Lung (tissue), 12 donors: ENCODE measurements around the gene C16orf90. TPM values are rescaled to one million over a fixed set of nuclear protein-coding genes. Genes with fewer than 3 reads are reported as not detected.
"Not testable (repeated sequence)": the region's sequence is repeated elsewhere in the genome, so short reads cannot be mapped to it uniquely, and the experiment has no call there.

ENCODE experiments used
- ATAC-seq: fragments of 200-7000 bp; cut with Tn5 transposase; one replicate; pipeline ENCODE4 v1.9.1; 2020; ENCODE audit warnings: moderate number of reproducible peaks; ENCODE audit not compliant: insufficient read depth, low FRiP score
- DNase-seq, 3 donors: peaks; one replicate each; pipeline ENCODE4 v3.0.0-alpha.2; 2013 to 2017
- H3K27ac ChIP-seq, 2 donors: one replicate each; pipeline ENCODE4 v1.5.1; 2013; ENCODE audit warnings: mild to moderate bottlenecking in 2 of 2, moderate library complexity in 2 of 2, control low read depth in 1 of 2, inconsistent platforms in 1 of 2, low read depth in 1 of 2, low read length in 1 of 2
- H3K27me3 ChIP-seq, 3 donors: one replicate each; pipeline ENCODE4 v1.5.1; 2013; ENCODE audit warnings: low read length in 2 of 3; ENCODE audit not compliant: control insufficient read depth in 3 of 3, insufficient read depth in 3 of 3
- H3K36me3 ChIP-seq, 4 donors: one replicate each; pipeline ENCODE4 v1.5.1; 2013; ENCODE audit warnings: low read length in 4 of 4, mild to moderate bottlenecking in 1 of 4, moderate library complexity in 1 of 4; ENCODE audit not compliant: control insufficient read depth in 4 of 4, insufficient read depth in 4 of 4
- H3K4me1 ChIP-seq, 5 donors: one replicate each; pipeline ENCODE4 v1.5.1; 2013; ENCODE audit warnings: low read length in 5 of 5, mild to moderate bottlenecking in 2 of 5, moderate library complexity in 1 of 5; ENCODE audit not compliant: control insufficient read depth in 5 of 5, insufficient read depth in 5 of 5
- H3K4me3 ChIP-seq: one replicate; pipeline ENCODE4 v1.5.1; 2013; ENCODE audit warnings: mild to moderate bottlenecking, control low read depth, moderate library complexity
- H3K9ac ChIP-seq, 2 donors: one replicate each; pipeline ENCODE4 v1.5.1; 2013; ENCODE audit warnings: low read length in 2 of 2, control low read depth in 1 of 2; ENCODE audit not compliant: insufficient read depth in 1 of 2
- H3K9me3 ChIP-seq, 4 donors: one replicate each; pipeline ENCODE4 v1.5.1; 2013; ENCODE audit warnings: low read length in 3 of 4, mild to moderate bottlenecking in 1 of 4, moderate library complexity in 1 of 4; ENCODE audit not compliant: control insufficient read depth in 4 of 4, insufficient read depth in 3 of 4
- WGBS, 2 donors: extraction: QIAGEN DNeasy Blood & Tissue Kit; methylation state at CpG; one replicate each; pipeline ENCODE4 v1.1.7; 2013; 5-methylcytosine and 5-hydroxymethylcytosine counted together
- polyA plus RNA-seq, 2 donors: library from polyadenylated mRNA; stranded (reverse); fragments of 200-250 nt; gene quantifications; one replicate each; pipeline ENCODE4 v1.2.1, GENCODE V29; 2013
- total RNA-seq, 2 donors: library from RNA; depleted of rRNA in 1 of 2; stranded (reverse); fragments of >200 nt in 1 of 2; gene quantifications; one replicate each; pipeline ENCODE4 v1.2.1, GENCODE V29; 2014 to 2021
- TF ChIP-seq, protein P1 (sequence below): IDR thresholded peaks from 2 replicates; pipeline ENCODE4 v1.5.1; 2012; ENCODE audit warnings: mild to moderate bottlenecking; ENCODE audit errors: control extremely low read depth, extremely low read depth
- donor health status: control.
- donor health status: control.
- donor health status: Bipolar disorder and iron deficiency.
- donor health status: healthy.
- donor health status: DM: yes; HTN: yes; CAD: no.

The C16orf90 gene
- total and polyA plus RNA-seq, 4 donors, result not detected

DNA sequence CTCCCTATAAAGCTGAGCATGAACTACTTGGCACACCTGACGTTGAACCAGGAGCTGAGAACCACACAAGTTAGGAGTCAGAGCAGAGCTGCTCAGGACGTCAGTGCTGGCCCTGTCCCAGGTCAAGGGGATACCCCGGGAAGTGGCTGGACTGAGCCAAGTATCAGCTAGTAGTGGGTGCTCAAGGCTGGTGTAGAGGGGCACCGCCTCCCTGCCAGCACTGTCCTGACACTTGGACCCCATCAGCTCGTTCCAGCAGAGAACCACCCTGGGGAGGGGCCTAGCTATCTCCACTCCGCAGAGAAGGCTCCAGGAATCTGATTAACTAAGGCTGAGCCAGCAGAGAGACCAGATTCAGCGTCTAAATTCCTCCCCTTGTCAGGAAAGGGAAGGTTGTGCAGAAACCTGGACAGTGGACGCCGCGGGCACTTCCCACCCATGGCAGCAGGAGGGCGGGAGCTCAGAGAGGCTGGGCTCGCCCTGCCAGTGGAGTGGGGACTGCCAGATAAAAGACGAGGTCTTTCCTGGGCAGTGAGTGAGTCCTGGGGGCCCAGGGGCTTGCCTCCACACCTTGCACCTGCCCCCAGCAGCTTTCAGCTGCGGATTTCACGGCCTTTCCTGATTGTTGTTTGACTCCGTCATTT lies 21.0 kb downstream of the C16orf90 start:
- Histone ChIP-seq H3K4me1 (peaks cover 0 to 11% (median 0%) of the 10 kb centered on the region in 5 donors), H3K27me3 (no peaks in the 10 kb centered on the region), H3K36me3 (peaks cover 0 to 15% (median 3%) of the 10 kb centered on the region in 4 donors), H3K9ac (no peak overlapping the region), H3K9me3 (no peaks in the 10 kb centered on the region), H3K4me3 (no peak overlapping the region), H3K27ac (no peak overlapping the region)
- TF ChIP-seq, protein P1, sequence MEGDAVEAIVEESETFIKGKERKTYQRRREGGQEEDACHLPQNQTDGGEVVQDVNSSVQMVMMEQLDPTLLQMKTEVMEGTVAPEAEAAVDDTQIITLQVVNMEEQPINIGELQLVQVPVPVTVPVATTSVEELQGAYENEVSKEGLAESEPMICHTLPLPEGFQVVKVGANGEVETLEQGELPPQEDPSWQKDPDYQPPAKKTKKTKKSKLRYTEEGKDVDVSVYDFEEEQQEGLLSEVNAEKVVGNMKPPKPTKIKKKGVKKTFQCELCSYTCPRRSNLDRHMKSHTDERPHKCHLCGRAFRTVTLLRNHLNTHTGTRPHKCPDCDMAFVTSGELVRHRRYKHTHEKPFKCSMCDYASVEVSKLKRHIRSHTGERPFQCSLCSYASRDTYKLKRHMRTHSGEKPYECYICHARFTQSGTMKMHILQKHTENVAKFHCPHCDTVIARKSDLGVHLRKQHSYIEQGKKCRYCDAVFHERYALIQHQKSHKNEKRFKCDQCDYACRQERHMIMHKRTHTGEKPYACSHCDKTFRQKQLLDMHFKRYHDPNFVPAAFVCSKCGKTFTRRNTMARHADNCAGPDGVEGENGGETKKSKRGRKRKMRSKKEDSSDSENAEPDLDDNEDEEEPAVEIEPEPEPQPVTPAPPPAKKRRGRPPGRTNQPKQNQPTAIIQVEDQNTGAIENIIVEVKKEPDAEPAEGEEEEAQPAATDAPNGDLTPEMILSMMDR, result no peak
- DNase-seq (no peak), ATAC-seq (no peak)
- 74 to 85% methylated on average over 16 of the region's 16 CpGs for WGBS, 2 donors

DNA sequence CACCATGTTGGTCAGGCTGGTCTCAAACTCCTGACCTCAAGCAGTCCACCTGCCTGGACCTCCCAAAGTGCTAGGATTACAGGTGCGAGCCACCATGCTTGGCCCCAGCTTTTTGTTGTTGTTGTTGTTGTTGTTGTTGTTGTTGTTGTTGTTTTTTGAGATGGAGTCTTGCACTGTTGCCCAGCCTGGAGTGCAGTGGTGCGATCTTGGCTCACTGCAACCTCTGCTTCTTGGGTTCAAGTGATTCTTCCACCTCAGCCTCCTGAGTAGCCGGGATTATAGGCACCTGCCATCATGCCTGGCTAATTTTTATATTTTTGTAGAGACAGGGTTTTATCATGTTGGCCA lies 21.7 kb downstream of the C16orf90 start:
- Histone ChIP-seq H3K4me1 (peaks cover 0 to 11% (median 0%) of the 10 kb centered on the region in 5 donors), H3K36me3 (peaks cover 0 to 15% (median under 1%) of the 10 kb centered on the region in 4 donors)
- H3K4me3 ChIP-seq, H3K9ac ChIP-seq, H3K9me3 ChIP-seq, H3K27ac ChIP-seq, H3K27me3 ChIP-seq, ATAC-seq, DNase-seq: not testable (repeated sequence)
- WGBS, 2 donors, result 73 to 86% methylated on average over 3 of the region's 3 CpGs

DNA sequence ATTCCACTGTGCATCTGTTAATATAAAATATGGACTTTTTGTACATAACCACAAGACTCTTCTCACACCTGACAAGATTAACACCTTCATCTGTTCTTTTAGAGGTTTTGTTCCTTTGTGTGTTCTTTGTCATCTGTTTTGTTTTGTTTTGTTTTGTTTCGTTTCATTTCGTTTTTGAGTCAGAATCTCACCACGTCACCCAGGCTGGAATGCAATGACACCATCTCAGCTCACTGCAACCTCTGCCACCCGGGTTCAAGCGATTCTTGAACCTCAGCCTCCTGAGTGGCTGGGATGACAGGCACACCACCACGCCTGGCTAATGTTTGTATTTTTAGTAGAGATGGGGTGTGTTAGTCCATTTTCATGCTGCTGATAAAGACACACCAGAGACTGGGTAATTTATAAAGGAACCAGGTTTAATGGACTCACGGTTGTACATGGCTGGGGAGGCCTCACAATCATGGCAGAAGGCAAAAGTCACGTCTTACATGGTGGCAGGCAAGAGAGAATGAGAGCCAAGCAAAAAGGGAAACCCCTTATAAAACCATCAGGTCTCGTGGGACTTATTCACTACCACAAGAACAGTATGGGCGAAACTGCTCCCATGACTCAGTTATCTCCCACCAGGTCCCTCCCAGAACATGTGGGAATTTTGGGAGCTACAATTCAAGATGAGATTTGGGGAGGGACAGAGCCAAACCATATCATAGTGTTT lies 22.3 kb downstream of the C16orf90 start:
- DNase-seq (no peak), ATAC-seq (no peak)
- Histone ChIP-seq H3K4me3 (no peak overlapping the region), H3K36me3 (peaks cover 0 to 15% (median 0%) of the 10 kb centered on the region in 4 donors), H3K27ac (no peak overlapping the region), H3K9ac (no peak overlapping the region), H3K4me1 (peaks cover 0 to 13% (median 0%) of the 10 kb centered on the region in 5 donors), H3K27me3 (no peaks in the 10 kb centered on the region), H3K9me3 (no peaks in the 10 kb centered on the region)
- TF ChIP-seq, protein P1, result no peak
- 88 to 92% methylated on average over 10 of the region's 10 CpGs for WGBS, 2 donors

DNA sequence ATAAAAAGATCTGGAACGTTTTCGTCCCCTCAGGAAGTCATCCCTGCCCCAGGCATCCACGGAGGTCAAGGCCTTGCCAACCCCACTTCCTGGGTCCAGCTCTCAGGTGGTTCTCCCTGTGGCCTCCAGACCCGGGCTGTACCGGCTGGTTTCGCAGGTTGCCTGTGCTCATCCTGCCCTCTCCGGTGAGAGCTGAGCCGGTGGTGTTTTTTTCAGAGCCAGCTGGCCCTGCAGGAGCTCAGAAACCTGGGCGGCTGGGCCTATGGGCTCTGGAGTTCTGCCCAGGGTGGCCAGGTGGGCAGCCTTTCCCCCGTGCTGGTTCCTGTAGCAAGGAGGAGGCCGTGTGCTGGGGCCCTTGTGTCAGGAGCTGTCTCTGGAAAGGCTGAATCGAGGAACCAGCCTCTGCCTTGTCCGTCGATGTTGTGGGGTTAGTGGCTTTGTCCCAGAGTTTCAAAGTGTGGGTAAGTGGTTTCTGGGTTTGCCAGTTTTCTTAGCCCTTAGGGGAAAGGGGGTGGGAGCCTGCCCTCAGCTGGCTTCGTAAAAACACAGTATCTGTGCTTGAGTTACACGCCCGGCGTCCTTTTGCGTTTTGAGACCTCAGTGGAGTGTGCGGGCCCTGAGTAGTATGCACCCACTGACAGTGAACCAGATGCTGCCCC lies 23.6 kb downstream of the C16orf90 start:
- H3K27ac ChIP-seq, result no peak overlapping the region
- no peaks in the 10 kb centered on the region for H3K27me3 ChIP-seq
- TF ChIP-seq, protein P1, result no peak
- no peak for DNase-seq
- no peak overlapping the region for H3K4me3 ChIP-seq
- peaks cover 0 to 19% (median 0%) of the 10 kb centered on the region in 5 donors for H3K4me1 ChIP-seq
- peaks cover 0 to 16% (median 0%) of the 10 kb centered on the region in 4 donors for H3K36me3 ChIP-seq
- WGBS, 2 donors, result 92 to 95% methylated on average over 20 of the region's 20 CpGs
- no peak for ATAC-seq
- no peak overlapping the region for H3K9ac ChIP-seq
- H3K9me3 ChIP-seq, result no peaks in the 10 kb centered on the region
